ENCODE results near the gene SLCO4A1. TPM values are rescaled to one million over a fixed set of nuclear protein-coding genes. Genes with fewer than 3 reads are reported as not detected.

SLCO4A1 gene
- total and polyA plus RNA-seq, 11 donors: 1.00 to 54.0 (median 11.5) TPM

GRCh38 chr20:62650551-62651284, 8.4 kb downstream of the SLCO4A1 start:
- Histone ChIP-seq H3K27me3 (no peaks in the 10 kb centered on the region), H3K4me1 (peaks cover 8 to 64% (median 39%) of the 10 kb centered on the region in 12 donors), H3K36me3 (no peaks in the 10 kb centered on the region), H3K9me3 (no peaks in the 10 kb centered on the region), H3K4me3 (peak overlapping the region in 1 of 12 donors; percentile 43), H3K27ac (peak overlapping the region in 11 of 12 donors; percentile 58 to 96 (median 87))
- WGBS, 4 donors: 89 to 94% (median 90%) methylated on average over 24 of the region's 24 CpGs
- TF ChIP-seq POLR2A (IDR thresholded peaks at IDR 0.05): no peak
- TF ChIP-seq CTCF (IDR thresholded peaks at IDR 0.05): no peak
- no peak for DNase-seq
- no peak for ATAC-seq
- intact Hi-C loops (cut with DNase I): loop anchor here in 1 of 10 donors (1.0 to 5.0 kb wide), 2 partner anchors 26 to 142 kb away; no protein-coding TSS in a partner anchor

GRCh38 chr20:62651285-62652021, 9.2 kb downstream of the SLCO4A1 start:
- Histone ChIP-seq H3K27me3 (no peaks in the 10 kb centered on the region), H3K36me3 (peaks cover 0 to 3% (median 0%) of the 10 kb centered on the region in 9 donors), H3K4me1 (peaks cover 8 to 56% (median 37%) of the 10 kb centered on the region in 12 donors), H3K27ac (peak overlapping the region; percentile 58 to 96 (median 87)), H3K9me3 (no peaks in the 10 kb centered on the region), H3K4me3 (peak overlapping the region in 4 of 12 donors; percentile 17 to 43 (median 24))
- WGBS, 4 donors: 46 to 58% (median 48%) methylated on average over 22 to 24 of the region's 24 CpGs
- peak in 1 of 4 donors; percentile 2 for ATAC-seq
- intact Hi-C loops (cut with DNase I): loop anchor here in 2 of 10 donors (1.0 to 5.0 kb wide), 3 partner anchors 27 to 141 kb away; no protein-coding TSS in a partner anchor
- DNase-seq: peak in 3 of 5 donors; percentile 50 to 58 (median 57)
- no peak for TF ChIP-seq CTCF (IDR thresholded peaks at IDR 0.05)
- TF ChIP-seq POLR2A (IDR thresholded peaks at IDR 0.05): no peak

GRCh38 chr20:62652041-62652893, 10.0 kb downstream of the SLCO4A1 start:
- DNase-seq: peak; percentile 93 to 96 (median 94)
- WGBS, 4 donors: 23 to 32% (median 23%) methylated on average over 36 to 44 of the region's 44 CpGs
- peak; percentile 89 to 96 (median 92) for ATAC-seq
- intact Hi-C loops (cut with DNase I): loop anchor here in 2 of 10 donors (2.0 to 5.0 kb wide), 2 partner anchors 29 to 140 kb away; no protein-coding TSS in a partner anchor
- H3K27me3 ChIP-seq: no peaks in the 10 kb centered on the region
- peak overlapping the region; percentile 82 to 96 (median 93) for H3K27ac ChIP-seq
- H3K4me3 ChIP-seq: peak overlapping the region in 9 of 12 donors; percentile 5 to 47 (median 31)
- H3K36me3 ChIP-seq: peaks cover 0 to 9% (median 0%) of the 10 kb centered on the region in 9 donors
- H3K4me1 ChIP-seq: peaks cover 8 to 48% (median 33%) of the 10 kb centered on the region in 12 donors
- TF ChIP-seq CTCF (IDR thresholded peaks at IDR 0.05): peak in 1 of 12 donors; percentile 23
- peak in 1 of 2 donors; percentile 51 for TF ChIP-seq POLR2A (IDR thresholded peaks at IDR 0.05)
- H3K9me3 ChIP-seq: no peaks in the 10 kb centered on the region
